ENCODE data around the gene ARPP21.

- no peak for TF ChIP-seq CTCF (IDR thresholded peaks at IDR 0.05 in 4 of 5, conservative IDR thresholded peaks at IDR 0.05 in 1 of 5)
- TF ChIP-seq POLR2A (IDR thresholded peaks at IDR 0.05) = no peak
Measured at GRCh38 chr3:35761311-35761710, 122.0 kb downstream of the ARPP21 start.

All from gastrocnemius medialis (tissue), 4 donors.